HUES64 (cell line): ENCODE data around the gene BCL6B.

Experiments
- H3K27ac ChIP-seq: 2 replicates; pipeline ENCODE4 v1.7.0; 2013; ENCODE audit warnings: low read depth, low read length, inconsistent platforms
- H3K27me3 ChIP-seq: 2 replicates; pipeline ENCODE4 v1.6.1; 2013; ENCODE audit warnings: mild to moderate bottlenecking, low read length; ENCODE audit not compliant: insufficient read depth
- H3K36me3 ChIP-seq: 2 replicates; pipeline ENCODE4 v1.6.1; 2013; ENCODE audit warnings: mild to moderate bottlenecking, low read length; ENCODE audit not compliant: insufficient read depth
- H3K4me1 ChIP-seq: 2 replicates; pipeline ENCODE4 v1.6.1; 2013; ENCODE audit warnings: mild to moderate bottlenecking, low read length, moderate library complexity; ENCODE audit not compliant: insufficient read depth
- H3K4me3 ChIP-seq: 2 replicates; pipeline ENCODE4 v1.5.1; 2013; ENCODE audit warnings: mild to moderate bottlenecking, low read length, moderate library complexity
- H3K9ac ChIP-seq: 2 replicates; pipeline ENCODE4 v1.6.1; 2013; ENCODE audit warnings: mild to moderate bottlenecking, low read depth, low read length
- H3K9me3 ChIP-seq: 2 replicates; pipeline ENCODE4 v1.6.1; 2013; ENCODE audit warnings: low read depth, low read length; ENCODE audit not compliant: insufficient read depth
- WGBS: fragments of 150-250, 120-280 bp; methylation state at CpG from one replicate; pipeline ENCODE4 v1.1.7; 2013; ENCODE audit warnings: missing lambda C conversion rate; 5-methylcytosine and 5-hydroxymethylcytosine counted together

The BCL6B gene

DNA sequence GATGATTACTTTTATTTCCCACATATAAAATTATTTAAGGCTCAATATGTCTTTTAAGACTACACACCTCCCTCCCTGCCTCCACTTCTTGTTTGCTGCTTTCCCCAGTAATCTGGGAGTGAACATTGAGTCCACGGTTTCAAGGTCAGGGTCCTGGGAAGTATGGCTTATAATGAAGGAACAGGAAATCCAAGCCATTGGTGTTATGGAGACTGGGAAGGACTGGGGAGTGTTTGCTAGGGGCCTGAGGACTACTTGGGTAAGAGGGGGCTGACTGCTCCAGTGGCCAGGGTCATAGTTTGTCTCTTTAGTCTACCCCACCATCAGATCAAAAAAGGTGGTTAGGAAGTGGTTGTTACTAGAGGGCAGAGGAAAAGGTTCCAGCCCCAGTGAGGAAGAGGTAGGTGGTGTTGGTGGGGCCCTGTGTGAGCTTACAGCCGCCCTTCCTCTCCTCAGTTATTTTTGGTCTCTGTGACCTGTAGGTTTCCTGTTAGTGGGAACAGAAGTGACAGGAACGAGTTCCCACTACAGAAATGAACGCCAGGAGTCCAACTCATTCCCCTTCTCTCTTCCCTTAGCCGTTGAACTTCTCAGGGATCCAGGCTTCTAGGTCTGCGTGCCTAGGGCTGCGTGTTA is 12.2 kb downstream of the BCL6B start:
- Histone ChIP-seq H3K4me1 (peaks cover 6% of the 10 kb centered on the region; the same call in 1 of the 2 replicates), H3K4me3 (peak overlapping the region; percentile 86), H3K9me3 (no peaks in the 10 kb centered on the region), H3K9ac (peak overlapping the region; percentile 55), H3K27ac (0 out of 2 replicates have a peak overlapping the region, but pooled peaks have one; percentile 6), H3K27me3 (peaks cover 9% of the 10 kb centered on the region), H3K36me3 (no peaks in the 10 kb centered on the region)
- 34% methylated on average over 7 of the region's 7 CpGs for WGBS

DNA sequence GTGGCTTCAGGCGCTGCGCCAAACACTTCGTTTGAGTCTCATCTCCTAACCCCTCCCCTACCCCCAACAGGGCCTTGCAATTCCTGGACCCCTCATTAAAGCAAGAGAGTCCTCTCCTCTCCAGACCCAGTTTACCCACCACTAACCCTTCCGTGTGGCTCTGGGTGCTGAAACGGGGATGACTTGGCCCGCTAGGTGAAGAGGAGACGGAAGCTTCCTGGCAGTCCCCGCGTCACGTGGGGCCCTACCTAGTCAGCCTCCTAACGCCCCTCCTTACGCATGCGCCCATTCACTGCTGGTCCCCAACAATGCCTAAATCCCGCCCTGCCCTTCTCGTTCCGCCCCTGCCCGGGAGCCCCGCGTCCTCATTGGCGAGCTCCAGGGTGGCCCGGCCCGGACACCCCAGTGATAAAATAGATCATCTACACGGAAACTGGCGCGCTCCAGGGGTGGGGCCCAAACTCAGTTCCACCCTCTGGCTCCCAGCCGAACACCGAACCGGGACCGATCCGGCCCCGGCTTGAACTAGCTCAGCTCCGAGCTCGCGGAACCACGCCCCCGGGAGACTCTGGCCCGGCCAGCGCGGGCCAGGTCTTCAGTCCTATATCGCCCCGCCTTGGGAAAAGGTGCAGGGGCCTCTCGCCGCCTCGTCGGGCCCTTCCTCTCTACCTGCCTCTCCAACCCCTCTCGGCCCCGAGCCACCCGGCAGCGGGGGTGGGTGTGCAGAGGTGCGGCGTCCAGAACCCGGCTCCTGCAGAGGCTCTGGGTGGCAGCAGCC is 12.9 kb downstream of the BCL6B start, which contains the start of gene SLC16A13:
Gene SLC16A13 (plus strand): TSS at position 425 of the 778 bp plus-strand sequence. CDS start 368 bp downstream, outside the sequence.
- Histone ChIP-seq H3K27me3 (peaks cover 9% of the 10 kb centered on the region), H3K4me1 (peaks cover 6% of the 10 kb centered on the region; the same call in 1 of the 2 replicates), H3K4me3 (peak within 1 kb of the TSS; percentile 86), H3K36me3 (no peaks in the 10 kb centered on the region), H3K9ac (peak within 1 kb of the TSS; percentile 70), H3K27ac (peak within 1 kb of the TSS; percentile 40; the same call in 1 of the 2 replicates), H3K9me3 (no peaks in the 10 kb centered on the region)
- WGBS: 1% methylated on average over 52 of the region's 52 CpGs

DNA sequence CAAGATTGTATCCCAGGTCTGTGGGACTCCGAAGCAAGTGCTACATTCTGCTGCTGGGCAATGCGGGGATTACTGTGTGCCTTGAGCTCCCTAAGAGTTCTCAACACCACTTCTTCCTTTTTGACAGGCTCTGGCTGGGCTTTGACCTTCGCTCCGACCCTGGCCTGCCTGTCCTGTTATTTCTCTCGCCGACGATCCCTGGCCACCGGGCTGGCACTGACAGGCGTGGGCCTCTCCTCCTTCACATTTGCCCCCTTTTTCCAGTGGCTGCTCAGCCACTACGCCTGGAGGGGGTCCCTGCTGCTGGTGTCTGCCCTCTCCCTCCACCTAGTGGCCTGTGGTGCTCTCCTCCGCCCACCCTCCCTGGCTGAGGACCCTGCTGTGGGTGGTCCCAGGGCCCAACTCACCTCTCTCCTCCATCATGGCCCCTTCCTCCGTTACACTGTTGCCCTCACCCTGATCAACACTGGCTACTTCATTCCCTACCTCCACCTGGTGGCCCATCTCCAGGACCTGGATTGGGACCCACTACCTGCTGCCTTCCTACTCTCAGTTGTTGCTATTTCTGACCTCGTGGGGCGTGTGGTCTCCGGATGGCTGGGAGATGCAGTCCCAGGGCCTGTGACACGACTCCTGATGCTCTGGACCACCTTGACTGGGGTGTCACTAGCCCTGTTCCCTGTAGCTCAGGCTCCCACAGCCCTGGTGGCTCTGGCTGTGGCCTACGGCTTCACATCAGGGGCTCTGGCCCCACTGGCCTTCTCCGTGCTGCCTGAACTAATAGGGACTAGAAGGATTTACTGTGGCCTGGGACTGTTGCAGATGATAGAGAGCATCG is 15.4 kb downstream of the BCL6B start:
- Histone ChIP-seq H3K4me3 (no peak overlapping the region), H3K27me3 (peaks cover 31% of the 10 kb centered on the region), H3K9me3 (no peaks in the 10 kb centered on the region), H3K27ac (no peak overlapping the region), H3K4me1 (peaks cover 10% of the 10 kb centered on the region), H3K36me3 (no peaks in the 10 kb centered on the region), H3K9ac (no peak overlapping the region)
- 83% methylated on average over 19 of the region's 19 CpGs for WGBS

DNA sequence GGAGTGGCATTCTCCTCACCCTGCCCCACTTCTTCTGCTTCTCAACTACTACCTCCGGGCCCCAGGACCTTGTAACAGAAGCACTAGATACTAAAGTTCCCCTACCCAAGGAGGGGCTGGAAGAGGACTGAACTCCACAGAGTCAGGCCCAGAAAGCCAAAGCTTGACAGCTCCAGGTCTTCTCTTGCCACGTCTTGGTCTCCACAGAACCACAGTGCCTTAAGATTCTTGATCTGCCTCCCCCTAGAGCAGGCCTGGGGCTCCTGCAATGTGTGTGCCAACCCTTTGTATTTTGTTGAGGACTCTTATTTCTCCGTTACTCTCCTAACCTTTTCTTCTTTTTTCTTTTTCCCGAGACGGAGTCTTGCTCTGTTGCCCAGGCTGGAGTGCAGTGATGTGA is 17.0 kb downstream of the BCL6B start:
- no peak overlapping the region for H3K4me3 ChIP-seq
- H3K27ac ChIP-seq: no peak overlapping the region
- 89% methylated on average over 5 of the region's 5 CpGs for WGBS
- H3K4me1 ChIP-seq: peaks cover 9% of the 10 kb centered on the region
- peaks cover 47% of the 10 kb centered on the region for H3K27me3 ChIP-seq
- H3K36me3 ChIP-seq: no peaks in the 10 kb centered on the region
- no peaks in the 10 kb centered on the region for H3K9me3 ChIP-seq
- H3K9ac ChIP-seq: no peak overlapping the region

- WGBS: 6% methylated on average over 43 of the region's 43 CpGs
- no peak overlapping the region for H3K27ac ChIP-seq
These were observed 19.0 kb downstream of the BCL6B start for GRCh38 chr17:7041607-7042500.

DNA sequence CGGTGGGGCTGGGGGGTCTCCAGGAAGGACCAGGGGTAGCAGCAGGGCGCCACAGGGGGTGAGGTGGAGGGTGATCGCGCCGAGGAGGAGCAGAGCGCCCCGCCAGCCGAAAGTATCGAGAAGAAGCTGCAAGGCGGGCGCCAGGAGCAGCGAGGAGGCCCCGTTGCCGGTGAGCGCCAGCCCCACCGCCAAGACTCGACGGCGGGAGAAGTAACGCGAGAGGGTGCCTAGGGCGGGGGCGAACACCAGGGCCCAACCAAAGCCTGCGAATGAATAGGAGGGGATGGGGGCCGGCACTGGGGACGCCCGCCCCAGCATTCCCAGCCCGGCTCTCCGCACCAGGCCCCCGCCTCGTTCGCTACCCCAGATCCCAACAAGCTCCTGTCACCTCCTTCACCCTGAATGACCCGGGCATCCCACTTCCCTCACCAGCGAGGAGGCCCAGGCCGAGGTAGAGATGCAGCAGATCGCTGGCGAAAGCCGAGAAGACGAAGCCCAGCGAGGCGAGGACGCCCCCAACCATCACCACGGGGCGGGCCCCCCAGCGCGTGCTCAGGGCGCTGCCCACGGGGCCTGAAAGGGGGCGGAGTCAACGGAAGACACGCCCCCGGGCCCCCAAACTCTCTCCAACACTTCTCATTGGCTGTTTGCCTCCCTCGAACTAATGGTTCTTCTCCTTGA is 19.8 kb downstream of the BCL6B start:
- Histone ChIP-seq H3K9me3 (no peaks in the 10 kb centered on the region), H3K9ac (no peak overlapping the region), H3K4me3 (peak overlapping the region; percentile 52), H3K27ac (no peak overlapping the region), H3K4me1 (peaks cover 8% of the 10 kb centered on the region; the same call in 1 of the 2 replicates), H3K27me3 (peaks cover 62% of the 10 kb centered on the region), H3K36me3 (no peaks in the 10 kb centered on the region)
- 3% methylated on average over 53 of the region's 53 CpGs for WGBS

More at GRCh38 chr17:7041607-7042500, 19.0 kb downstream of the BCL6B start:
- H3K36me3 ChIP-seq: no peaks in the 10 kb centered on the region
- H3K9ac ChIP-seq: no peak overlapping the region
- H3K27me3 ChIP-seq: peaks cover 59% of the 10 kb centered on the region
- no peaks in the 10 kb centered on the region for H3K9me3 ChIP-seq
- H3K4me3 ChIP-seq: peak overlapping the region; percentile 52
- peaks cover 8% of the 10 kb centered on the region for H3K4me1 ChIP-seq

DNA sequence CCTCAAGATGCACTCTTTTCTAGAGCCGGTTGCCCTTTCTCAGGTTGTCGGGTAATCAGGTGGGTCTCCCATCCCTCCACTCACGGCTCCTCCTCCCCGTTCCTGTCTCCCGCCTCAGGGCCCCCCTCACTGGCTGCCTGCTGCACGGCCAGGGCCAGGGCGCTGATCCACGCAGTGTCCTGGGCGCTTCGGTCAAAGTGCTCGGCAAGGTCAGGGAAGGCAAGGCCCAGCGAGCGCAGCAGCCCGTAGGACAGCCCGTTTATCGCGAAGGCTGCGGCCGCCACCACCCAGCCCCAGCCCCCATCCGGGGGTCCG is 20.3 kb downstream of the BCL6B start:
- WGBS: 3% methylated on average over 21 of the region's 21 CpGs
- Histone ChIP-seq H3K27me3 (peaks cover 62% of the 10 kb centered on the region), H3K4me3 (peak overlapping the region; percentile 52), H3K9me3 (no peaks in the 10 kb centered on the region), H3K36me3 (no peaks in the 10 kb centered on the region), H3K9ac (no peak overlapping the region), H3K4me1 (peaks cover 8% of the 10 kb centered on the region; the same call in 1 of the 2 replicates), H3K27ac (no peak overlapping the region)

DNA sequence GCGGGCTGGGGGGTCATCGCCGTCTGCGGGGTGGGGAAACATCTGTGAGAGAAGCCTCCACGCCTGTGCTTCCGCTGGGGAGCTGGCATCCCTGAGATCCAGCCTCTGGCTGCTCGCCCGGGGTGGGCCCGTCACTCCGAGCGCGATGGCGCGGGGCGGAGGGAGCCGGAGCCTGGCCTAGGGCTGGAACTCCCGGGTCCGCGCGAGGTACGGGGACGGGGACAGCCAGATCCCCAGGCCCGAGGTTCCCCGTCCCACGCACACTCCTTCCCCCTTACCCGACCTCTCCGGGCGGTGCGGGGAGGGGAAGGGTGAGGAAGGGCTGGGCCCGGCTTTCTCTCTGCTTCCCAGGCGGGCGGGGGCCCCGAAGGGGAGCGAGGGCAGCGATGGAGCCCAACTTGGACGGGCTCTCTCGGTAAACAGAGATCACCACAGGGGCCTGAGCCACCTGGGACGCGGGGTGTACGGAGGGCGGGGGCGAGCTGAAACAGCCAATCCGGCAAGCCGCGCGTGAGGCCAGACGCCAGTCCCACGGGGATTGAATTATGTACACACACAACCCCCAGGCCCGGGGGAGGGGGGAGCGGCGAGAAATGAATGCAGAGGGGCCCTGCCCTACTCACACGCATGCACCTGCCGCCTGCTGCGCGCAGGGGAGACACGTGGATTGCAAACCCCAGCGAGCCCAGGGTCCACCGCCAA is 20.8 kb downstream of the BCL6B start, which contains the start of gene SLC16A11:
Gene SLC16A11 (minus strand): TSS at position 596 of the 702 bp plus-strand sequence. CDS start 579 bp downstream, at position 17.
- Histone ChIP-seq H3K4me1 (peaks cover 8% of the 10 kb centered on the region; the same call in 1 of the 2 replicates), H3K27ac (no peak within 1 kb of the TSS), H3K9ac (peak within 1 kb of the TSS; percentile 12; the same call in 1 of the 2 replicates), H3K4me3 (peak within 1 kb of the TSS; percentile 52), H3K27me3 (peaks cover 62% of the 10 kb centered on the region), H3K9me3 (no peaks in the 10 kb centered on the region), H3K36me3 (no peaks in the 10 kb centered on the region)
- WGBS: 2% methylated on average over 51 of the region's 58 CpGs

DNA sequence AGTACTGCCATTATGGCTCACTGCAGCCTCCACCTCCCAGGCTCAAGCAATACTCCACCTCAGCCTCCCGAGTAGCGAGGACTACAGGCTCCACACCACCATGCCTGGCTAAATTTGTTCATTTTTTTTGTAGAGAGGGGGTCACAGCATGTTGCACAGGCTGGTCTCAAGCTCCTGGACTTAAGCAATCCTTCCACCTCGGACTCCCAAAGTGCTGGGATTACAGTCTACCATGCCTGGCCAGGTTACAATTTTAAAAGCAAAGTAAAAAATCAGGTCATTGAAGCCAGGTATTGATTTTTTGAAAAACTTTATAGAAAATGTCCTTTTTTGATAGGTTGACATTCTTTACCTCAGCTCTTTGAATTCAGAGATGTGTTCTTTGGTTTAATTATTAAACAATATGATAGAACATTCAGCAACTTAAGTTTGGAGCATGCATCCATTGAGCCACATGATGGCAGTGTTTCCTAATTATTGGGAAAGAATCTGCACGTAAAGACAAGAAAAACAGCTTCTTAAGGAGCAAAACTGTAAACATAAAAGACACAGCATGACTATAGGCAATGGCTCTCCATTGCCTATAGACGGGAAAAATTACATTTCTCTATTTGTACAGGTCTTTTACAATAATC is 22.8 kb downstream of the BCL6B start:
- Histone ChIP-seq H3K4me1 (peaks cover 8% of the 10 kb centered on the region; the same call in 1 of the 2 replicates), H3K9me3 (no peaks in the 10 kb centered on the region), H3K4me3 (peak overlapping the region; percentile 53), H3K27ac (no peak overlapping the region), H3K9ac (no peak overlapping the region), H3K27me3 (peaks cover 62% of the 10 kb centered on the region), H3K36me3 (no peaks in the 10 kb centered on the region)
- WGBS: 31% methylated on average over 4 of the region's 5 CpGs
